SK-N-SH treated with all-trans-retinoic acid at 6 μM for 48 hours (cell line): ENCODE measurements around the gene TTC7B.

Experiments
- ARNTL ChIP-seq: fragments of 450-650 bp; formaldehyde crosslinking; IDR thresholded peaks from 2 replicates; pipeline ENCODE4 v1.5.0; 2020; ENCODE audit warnings: low read depth, mild to moderate bottlenecking, moderate library complexity, borderline replicate concordance
- ESRRG ChIP-seq: fragments of 250-450 bp; sonication (Bioruptor Pico); IDR thresholded peaks from 2 replicates; pipeline ENCODE4 v1.6.1; 2021; ENCODE audit warnings: mild to moderate bottlenecking
- ISL1 ChIP-seq: fragments of 250-450 bp; sonication (Bioruptor Pico); IDR thresholded peaks from 2 replicates; pipeline ENCODE4 v2.1.2; 2022; ENCODE audit warnings: mild to moderate bottlenecking, moderate library complexity
- OSR1 ChIP-seq: fragments of 250-450 bp; sonication (Bioruptor Pico); IDR thresholded peaks from 2 replicates; pipeline ENCODE4 v1.8.0; 2022; ENCODE audit warnings: moderate library complexity, mild to moderate bottlenecking, inconsistent platforms
- PPARA ChIP-seq: fragments of 250-450 bp; sonication (Bioruptor Pico); IDR thresholded peaks from 2 replicates; pipeline ENCODE4 v1.5.0; 2020; ENCODE audit warnings: mild to moderate bottlenecking, borderline replicate concordance
- ZFP3 ChIP-seq: fragments of 250-450 bp; sonication (Bioruptor Pico); IDR thresholded peaks from 2 replicates; pipeline ENCODE4 v1.5.0; 2020; ENCODE audit warnings: mild to moderate bottlenecking, moderate library complexity
- ZNF8 ChIP-seq: fragments of 450-650 bp; formaldehyde crosslinking; IDR thresholded peaks from 2 replicates; pipeline ENCODE4 v1.5.0; 2020; ENCODE audit warnings: mild to moderate bottlenecking, moderate library complexity

- TF ChIP-seq ARNTL (no peak), OSR1 (no peak), ISL1 (CRISPR knock-in tag) (no peak), ESRRG (CRISPR knock-in tag) (no peak), ZNF8 (CRISPR knock-in tag) (no peak), ZFP3 (CRISPR knock-in tag) (no peak), PPARA (CRISPR knock-in tag) (no peak)
Measured at GRCh38 chr14:90655829-90656228, 160.4 kb downstream of the TTC7B start.
